Tongue (tissue), 2 donors: Measurements from ENCODE around the gene RCN2. TPM values are rescaled to one million over a fixed set of nuclear protein-coding genes. Genes with fewer than 3 reads are reported as not detected.

Experiments used
- DNase-seq: peaks from one replicate; pipeline ENCODE4 v3.0.0-alpha.2; 2015
- total RNA-seq: library from RNA; depleted of rRNA; stranded (reverse); fragments of >200 nt; gene quantifications from one replicate; pipeline ENCODE4 v1.2.3, GENCODE V29; 2014

The RCN2 gene
- total RNA-seq, 1 donor from 2014 or later = 86.8 TPM

DNA sequence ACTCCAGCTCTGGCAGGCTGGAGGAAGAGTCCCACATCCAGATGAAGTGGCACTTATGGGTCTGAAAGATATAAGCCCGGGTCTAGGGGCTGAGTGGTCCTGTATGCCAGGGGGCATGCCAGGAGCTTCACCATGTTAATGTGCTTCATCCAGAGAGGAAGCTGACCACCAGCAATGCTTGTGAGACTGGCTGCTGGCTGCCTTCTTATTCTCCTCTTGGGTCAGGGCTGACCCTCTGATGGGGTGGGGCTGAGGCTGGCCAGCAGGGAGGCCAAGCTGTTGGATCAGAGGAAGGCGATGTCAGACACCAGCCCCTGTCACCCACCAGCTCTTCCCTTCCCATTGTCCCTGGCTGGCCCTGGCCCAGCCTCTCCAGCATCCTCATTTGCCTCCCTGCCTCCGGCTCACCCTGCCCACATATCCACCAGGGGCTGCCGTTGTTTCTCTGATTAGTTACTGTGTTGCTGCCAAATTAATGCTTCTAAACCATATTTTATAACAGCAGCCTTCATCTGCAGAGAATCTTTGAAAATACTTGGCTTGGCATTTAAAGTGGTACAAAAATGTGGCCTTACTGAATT lies 43.0 kb downstream of the RCN2 start:
- DNase-seq = no peak

DNA sequence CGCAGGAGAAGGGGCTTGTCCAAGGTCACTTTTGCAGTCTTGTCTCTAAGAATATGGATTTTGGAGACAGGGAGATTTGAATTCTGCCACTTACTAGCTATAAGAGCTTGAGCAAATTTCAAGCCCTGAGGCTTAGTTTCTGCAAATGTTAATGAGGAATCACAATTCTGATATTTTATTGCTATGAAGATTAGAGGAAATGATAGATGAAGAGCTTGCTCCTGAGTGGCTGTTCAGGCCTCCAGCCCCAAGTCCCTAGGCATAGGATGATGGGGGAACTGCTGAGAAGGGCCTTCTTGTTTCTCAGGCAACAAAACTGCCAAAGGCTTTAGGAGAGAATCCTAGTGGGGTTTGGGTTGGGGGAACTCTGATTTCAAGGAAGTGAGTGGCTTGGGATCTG lies 44.6 kb downstream of the RCN2 start:
- DNase-seq = no peak

- DNase-seq = no peak
These were observed 45.2 kb downstream of the RCN2 start for GRCh38 chr15:76976572-76977270.

- no peak for DNase-seq
These were observed 47.2 kb downstream of the RCN2 start for GRCh38 chr15:76978522-76979330.

- no peak for DNase-seq
These were observed 47.9 kb downstream of the RCN2 start for GRCh38 chr15:76979331-76979925.

- no peak for DNase-seq
These were observed 48.5 kb downstream of the RCN2 start for GRCh38 chr15:76979996-76980520.

DNA sequence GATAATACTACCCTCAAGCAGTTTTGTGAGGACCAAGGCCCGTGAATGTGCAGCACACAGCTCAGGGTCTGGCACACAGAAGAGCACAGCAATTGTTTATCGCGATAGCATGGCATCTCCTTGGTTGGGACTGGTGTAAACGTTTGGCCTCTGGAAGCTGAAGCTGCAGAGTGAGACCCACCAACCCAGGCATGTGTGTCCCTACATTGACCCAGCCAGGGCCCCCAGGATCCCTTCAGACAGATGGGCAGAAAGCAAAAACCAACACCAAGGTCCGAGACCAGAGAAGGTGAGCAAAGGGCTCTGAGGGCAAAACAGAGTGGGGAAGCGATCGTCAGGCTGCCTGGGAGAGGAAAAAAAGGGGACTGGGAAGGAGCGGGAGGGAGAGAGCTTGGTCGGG lies 50.8 kb downstream of the RCN2 start:
- no peak for DNase-seq

DNA sequence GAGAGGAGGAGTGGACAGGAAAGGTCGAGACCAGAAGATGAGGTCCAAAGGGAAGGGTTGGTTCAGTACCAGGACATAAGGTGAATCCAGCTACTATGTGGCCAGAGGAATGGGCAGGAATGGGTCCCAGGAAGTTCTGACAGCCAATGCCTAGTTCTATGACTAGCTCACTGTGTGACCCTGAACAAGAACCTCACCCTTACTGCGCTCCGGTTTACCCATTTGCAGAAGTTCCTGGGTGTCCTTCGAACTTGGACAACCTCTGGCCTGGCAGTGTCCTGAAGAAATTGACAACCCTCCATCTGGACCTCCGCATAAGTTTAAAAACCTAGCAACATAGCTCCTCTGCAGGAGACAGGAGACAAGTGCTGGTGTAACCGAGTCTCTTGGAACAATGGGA lies 51.2 kb downstream of the RCN2 start:
- no peak for DNase-seq

GRCh38 chr15:76983590-76984375 lies 52.2 kb downstream of the RCN2 start:
- no peak for DNase-seq

DNA sequence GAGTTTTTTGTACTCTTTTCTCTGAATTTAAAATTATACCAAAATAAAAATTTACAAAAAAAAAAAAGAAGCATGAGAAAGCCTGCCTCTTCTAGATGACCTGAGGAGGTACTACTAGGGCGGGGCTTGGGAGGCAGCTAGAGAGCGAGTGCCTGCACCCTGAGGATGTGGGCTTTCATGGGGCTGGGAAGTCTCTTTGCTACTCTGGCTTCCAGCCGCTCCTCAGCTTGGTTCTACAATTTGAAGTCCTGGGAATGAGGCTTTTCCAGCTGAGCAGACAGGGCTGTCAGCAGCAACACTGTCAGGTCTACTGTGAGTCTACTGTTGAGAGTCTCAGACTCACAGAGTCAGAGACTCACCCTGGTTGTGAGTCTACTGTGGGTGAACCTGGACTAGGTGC lies 55.2 kb downstream of the RCN2 start:
- DNase-seq = no peak

DNA sequence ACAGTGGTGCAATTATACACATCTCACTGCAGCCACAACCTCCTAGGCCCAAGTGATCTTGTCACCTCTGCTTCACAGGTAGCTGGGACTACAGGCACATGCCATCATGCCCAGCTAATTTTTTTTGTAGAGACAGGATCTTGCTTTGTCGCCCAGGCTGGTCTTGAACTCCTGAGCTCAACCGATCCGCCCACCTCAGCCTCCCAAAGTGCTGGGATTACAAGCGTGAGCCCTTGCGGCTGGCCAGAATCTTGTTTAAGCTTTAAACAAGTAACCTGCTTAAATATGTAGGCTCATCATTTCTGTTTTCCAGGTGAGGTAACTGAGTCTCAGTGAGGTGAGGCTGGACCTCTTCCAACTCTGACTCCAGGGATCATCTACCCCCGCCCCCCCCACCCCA lies 55.7 kb downstream of the RCN2 start:
- no peak for DNase-seq

DNA sequence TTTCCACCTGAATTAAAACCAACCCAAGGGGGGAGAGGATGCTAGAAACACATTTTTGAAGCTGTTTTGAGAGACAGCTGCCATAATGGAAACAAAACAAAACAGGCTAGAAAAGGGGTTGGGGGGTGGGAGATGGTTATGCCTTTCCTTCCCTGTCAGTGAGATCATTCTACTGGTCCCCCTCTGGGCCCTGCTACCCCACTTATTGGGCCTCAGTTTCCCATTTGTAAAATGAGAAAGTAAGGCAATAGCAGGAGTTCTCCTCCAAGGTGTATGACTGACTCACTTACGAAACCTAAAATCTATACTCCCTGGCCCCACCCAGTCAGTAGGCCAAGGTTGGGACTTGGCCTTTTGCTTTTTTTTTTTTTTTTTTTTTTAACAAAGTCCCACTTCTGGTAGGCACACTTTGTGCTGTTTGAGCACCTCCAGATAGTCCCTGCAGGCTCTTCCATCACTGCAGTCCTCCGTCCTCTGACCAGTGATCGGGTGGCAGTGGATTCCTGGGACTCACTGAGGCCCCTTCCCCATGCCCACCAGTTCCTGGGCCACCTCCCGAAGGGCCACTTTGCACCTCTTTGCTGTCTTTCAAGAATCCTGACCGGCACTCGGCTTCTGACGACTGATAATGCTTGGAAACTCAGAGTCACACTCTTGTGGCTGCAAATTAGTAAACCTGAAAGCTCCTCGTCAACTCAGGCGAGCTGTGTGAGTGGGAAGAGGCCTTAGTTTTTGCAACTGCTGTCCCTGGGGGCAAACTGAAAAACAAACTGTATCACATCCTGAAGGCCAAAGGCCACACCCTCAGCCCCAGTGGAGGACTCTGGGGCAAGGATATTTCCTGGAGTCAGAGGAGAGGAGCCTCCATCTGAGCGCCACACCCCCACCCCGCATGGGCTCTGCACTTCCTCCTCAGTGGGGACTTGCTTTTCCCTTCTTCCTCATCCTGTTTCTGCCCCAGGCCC lies 56.6 kb downstream of the RCN2 start:
- DNase-seq = no peak

GRCh38 chr15:76988867-76989780 lies 57.6 kb downstream of the RCN2 start:
- no peak for DNase-seq

- no peak for DNase-seq
These were observed 59.5 kb downstream of the RCN2 start for GRCh38 chr15:76991048-76991447.

DNA sequence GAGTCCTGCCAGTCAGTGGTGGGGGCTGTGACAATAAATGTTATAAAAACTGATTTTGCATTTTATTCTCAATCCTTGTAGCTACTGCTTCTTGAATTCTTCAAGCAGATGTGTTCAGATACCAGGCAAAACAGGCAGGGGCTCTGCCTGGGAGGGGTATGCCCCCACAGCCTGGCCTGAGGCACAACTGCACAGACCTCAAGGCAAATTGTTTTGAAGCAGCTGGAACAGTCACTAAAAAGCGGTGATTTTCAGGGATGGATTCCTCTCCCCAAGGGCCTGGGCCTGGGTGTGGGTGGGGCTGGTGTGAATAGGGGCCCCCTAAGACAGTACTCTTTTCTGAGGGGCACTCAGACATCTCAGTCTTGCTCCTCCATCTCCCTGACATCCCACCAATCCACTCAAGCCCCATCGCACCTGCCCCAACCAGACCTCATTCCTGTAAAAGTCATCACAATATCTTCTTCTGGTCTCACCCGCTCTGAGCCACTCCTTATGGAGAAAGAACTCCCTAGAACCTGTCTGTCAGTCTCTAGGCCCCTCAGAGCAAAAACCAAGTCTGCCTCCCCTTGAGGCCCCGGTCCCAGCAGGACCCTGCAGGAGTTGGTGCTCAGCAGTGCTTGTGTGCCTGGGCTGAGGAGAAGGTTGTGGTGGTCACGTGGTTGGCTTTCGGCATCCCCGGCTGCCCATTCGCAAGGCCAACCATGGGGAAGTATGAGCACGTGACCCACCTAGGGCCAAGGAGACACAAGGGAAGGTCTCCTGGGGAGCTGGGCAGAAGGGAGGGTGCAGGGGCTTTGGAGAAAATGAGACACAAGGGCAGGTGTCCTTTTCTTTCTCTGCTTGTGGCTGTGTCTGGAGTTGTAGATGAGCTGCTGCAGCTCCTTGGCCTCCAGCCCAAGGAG lies 60.4 kb downstream of the RCN2 start:
- no peak for DNase-seq

DNA sequence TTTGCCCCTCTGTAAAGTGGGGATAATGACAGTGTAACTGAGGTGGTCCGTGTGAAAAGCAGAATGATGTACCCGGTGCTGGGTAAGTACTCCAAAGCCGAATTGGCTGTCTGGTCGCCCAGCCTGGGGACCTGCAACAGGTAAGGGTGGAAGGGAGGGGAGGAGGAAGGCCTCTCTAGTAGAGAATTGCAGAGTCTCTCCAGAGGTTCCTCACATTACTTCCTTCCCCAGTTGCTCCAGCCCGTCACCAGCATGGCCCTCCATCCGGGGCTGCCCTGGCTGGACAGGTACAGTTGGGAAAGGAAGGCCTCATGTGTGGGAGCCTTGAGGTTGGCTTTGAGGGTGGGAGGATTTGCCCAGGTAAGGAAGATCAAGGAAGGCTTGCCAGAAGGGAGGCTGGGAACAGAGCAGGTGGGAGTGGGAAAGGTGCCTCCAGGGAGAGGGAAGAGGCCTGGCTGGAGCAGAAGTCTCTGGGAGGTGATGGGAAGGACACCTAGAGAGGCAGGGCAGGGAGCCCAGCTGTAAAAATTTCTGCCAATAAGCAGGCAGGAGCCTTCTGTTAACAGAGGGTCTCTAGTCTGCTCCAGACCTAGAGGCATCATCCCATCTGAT lies 61.7 kb downstream of the RCN2 start:
- no peak for DNase-seq

- no peak for DNase-seq
These were observed 62.5 kb downstream of the RCN2 start for GRCh38 chr15:76994001-76994400.

DNA sequence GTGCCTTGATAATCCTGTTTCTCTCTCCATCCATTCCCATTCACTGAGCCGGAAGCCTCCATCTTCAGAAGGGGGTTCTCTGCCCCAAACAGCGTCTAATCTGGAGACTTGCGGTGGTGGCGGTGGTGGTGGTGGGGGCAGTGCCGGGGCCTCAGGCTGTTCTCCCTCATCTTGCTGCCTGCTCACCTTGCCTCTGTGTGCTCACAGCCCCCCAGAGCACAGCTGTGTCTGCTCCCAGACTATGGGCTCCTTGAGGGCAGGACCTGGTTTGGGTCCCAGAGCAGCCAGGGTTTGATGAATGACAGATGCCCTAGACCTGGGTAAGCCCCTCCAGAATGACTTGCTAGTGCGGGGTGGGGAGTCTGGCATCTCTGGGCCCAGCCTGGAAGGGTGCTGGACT lies 62.9 kb downstream of the RCN2 start:
- DNase-seq = no peak
